Activated T-helper 17 cell treated with anti-CD3 and anti-CD28 coated beads, Interleukin-2, amount 50 U/mL, for 72 hours (primary cell): ENCODE results near the gene GALE. TPM values are rescaled to one million over a fixed set of nuclear protein-coding genes. Genes with fewer than 3 reads are reported as not detected.

Source experiments
- ATAC-seq: fragments of 150-1000 bp; cut with Tn5 transposase; replicated peaks from 2 replicates; pipeline ENCODE4 v1.10.0; 2021; ENCODE audit warnings: mild to moderate bottlenecking, moderate library complexity
- H3K27ac Mint-ChIP-seq: one replicate; pipeline ENCODE4 v1.8.0; 2022; ENCODE audit warnings: mixed read lengths
- H3K27me3 Mint-ChIP-seq: one replicate; pipeline ENCODE4 v1.8.0; 2022; ENCODE audit warnings: mixed read lengths
- H3K36me3 Mint-ChIP-seq: one replicate; pipeline ENCODE4 v1.8.0; 2022; ENCODE audit warnings: low read depth, mild to moderate bottlenecking, mixed read lengths
- H3K4me1 Mint-ChIP-seq: one replicate; pipeline ENCODE4 v1.8.0; 2022; ENCODE audit warnings: mixed read lengths
- H3K4me3 Mint-ChIP-seq: one replicate; pipeline ENCODE4 v1.8.0; 2022; ENCODE audit warnings: mild to moderate bottlenecking, mixed read lengths
- H3K9me3 Mint-ChIP-seq: one replicate; pipeline ENCODE4 v1.8.0; 2022; ENCODE audit warnings: mixed read lengths
- total RNA-seq, 2 donors: library from RNA; stranded (reverse); gene quantifications; one replicate each; pipeline ENCODE4 v1.2.3, GENCODE V29; 2022

Gene GALE
- total RNA-seq, 2 donors from 2014 or later = 56.6 to 57.1 TPM

DNA sequence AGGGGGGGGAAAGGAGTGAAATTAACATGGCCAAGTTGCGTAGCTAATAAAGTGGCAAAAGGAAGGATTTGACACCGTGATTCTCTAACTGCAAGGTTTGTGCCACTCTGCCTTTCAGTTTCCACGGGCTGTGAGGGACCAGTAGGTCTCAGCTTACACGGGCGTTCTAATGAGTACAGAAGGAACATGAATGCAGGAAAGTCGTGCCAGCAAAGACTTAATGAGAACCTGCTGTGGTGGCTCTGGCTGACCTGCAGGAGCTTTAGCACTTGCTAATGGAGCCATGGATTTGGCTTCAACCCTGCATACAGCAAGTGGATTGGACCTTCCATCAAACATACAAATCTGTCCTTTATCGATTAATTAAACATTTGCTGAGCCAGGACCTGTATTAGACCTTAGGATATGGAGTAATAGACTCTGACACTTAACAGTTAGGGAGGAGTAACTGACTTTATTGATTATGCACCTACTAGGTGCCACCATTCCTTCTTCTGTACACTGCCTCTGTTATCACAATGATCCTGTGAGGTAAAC is 37.4 kb downstream of the GALE start:
- Mint-ChIP-seq H3K4me3 (no peak overlapping the region), H3K9me3 (no peaks in the 10 kb centered on the region), H3K27me3 (no peaks in the 10 kb centered on the region), H3K4me1 (no peaks in the 10 kb centered on the region), H3K36me3 (peaks cover 62% of the 10 kb centered on the region), H3K27ac (no peak overlapping the region)
- ATAC-seq = no peak

DNA sequence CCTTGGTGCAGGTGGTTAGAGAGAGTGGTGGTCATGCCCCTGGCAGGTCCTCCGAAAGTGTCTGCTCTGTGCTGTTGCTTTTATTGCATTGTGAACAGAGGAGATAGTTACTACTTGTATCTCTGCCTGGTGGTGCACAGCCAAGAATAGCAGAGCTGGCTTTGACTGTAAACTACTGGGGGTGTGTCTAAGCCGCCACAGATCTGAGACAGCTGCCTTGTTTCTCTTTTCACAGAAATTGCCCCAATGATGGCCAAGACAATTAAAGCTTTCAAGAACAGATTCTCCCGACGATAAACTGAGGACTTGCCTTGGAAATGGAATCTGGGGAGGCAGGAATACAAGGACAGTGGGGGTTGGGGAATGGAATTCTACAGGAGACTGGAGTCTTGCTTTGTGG is 41.3 kb downstream of the GALE start:
- Mint-ChIP-seq H3K27me3 (no peaks in the 10 kb centered on the region), H3K4me3 (no peak overlapping the region), H3K9me3 (no peaks in the 10 kb centered on the region), H3K4me1 (no peaks in the 10 kb centered on the region), H3K27ac (no peak overlapping the region), H3K36me3 (peaks cover 97% of the 10 kb centered on the region)
- ATAC-seq = no peak

DNA sequence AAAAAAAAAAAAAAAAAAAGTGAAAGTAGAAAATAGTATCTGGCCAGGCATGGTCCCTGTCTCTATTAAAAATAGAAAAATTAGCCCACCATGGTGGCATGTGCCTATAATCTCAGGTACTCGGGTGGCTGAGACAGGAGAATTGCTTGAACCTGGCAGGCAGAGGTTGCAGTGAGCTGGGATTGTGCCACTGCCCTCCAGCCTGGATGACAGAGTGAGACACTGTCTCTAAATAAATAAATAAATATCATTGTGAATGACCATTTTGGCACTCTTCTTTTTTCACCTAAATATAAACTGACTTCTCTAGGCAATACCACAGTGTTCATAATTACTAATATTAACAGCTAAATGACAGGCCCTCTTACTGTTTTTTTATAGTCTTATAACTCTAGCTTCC is 42.7 kb downstream of the GALE start:
- no peaks in the 10 kb centered on the region for H3K9me3 Mint-ChIP-seq
- H3K4me1 Mint-ChIP-seq = no peaks in the 10 kb centered on the region
- H3K4me3 Mint-ChIP-seq = no peak overlapping the region

DNA sequence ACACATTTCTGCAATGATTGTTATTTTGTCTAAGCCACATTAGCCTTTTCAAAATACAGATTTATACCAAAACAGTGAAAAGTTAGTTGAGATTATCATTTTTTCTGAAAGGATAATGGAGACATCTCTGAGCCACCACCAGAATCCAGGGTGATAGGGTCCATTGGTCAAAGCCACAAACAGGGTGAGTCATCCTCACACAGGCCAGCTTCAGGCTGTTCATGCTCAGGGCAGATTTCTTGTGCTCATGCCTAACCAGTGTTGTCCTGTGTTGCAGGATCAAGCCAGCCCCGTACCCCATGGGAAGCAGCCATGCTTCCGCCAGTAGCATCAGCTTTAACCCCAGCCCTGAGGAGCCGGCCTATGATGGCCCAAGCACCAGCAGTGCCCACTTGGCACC is 43.9 kb downstream of the GALE start:
- Mint-ChIP-seq H3K4me1 (no peaks in the 10 kb centered on the region), H3K27me3 (no peaks in the 10 kb centered on the region), H3K4me3 (no peak overlapping the region), H3K9me3 (no peaks in the 10 kb centered on the region), H3K36me3 (peaks cover 100% of the 10 kb centered on the region), H3K27ac (no peak overlapping the region)
- no peak for ATAC-seq

More for the DNA sequence above, 42.7 kb downstream of the GALE start:
- Mint-ChIP-seq H3K27me3 (no peaks in the 10 kb centered on the region), H3K27ac (no peak overlapping the region), H3K36me3 (peaks cover 100% of the 10 kb centered on the region)
- no peak for ATAC-seq

DNA sequence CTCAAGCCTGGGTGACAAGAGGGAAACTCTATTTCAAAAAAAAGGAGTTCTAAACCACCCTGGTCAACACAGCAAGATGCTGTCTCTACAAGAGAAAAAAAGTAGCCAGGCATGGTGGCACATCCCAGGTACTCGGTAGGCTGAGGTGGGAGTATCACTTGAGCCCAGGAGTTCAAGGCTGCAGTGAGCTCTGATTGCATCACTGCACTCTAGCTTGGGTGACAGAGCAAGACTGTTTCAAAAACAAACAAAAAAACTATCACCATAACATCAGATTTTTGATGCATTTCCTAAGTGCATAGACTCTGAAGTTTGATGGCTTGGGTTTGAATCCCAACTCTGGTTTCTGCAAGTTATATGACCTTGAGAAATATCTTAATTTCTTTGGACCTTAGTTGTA is 47.6 kb downstream of the GALE start:
- peaks cover 22% of the 10 kb centered on the region for H3K4me1 Mint-ChIP-seq
- no peak for ATAC-seq
- H3K27me3 Mint-ChIP-seq = no peaks in the 10 kb centered on the region
- H3K36me3 Mint-ChIP-seq = peaks cover 98% of the 10 kb centered on the region
- H3K27ac Mint-ChIP-seq = no peak overlapping the region
- H3K9me3 Mint-ChIP-seq = no peaks in the 10 kb centered on the region
- no peak overlapping the region for H3K4me3 Mint-ChIP-seq

DNA sequence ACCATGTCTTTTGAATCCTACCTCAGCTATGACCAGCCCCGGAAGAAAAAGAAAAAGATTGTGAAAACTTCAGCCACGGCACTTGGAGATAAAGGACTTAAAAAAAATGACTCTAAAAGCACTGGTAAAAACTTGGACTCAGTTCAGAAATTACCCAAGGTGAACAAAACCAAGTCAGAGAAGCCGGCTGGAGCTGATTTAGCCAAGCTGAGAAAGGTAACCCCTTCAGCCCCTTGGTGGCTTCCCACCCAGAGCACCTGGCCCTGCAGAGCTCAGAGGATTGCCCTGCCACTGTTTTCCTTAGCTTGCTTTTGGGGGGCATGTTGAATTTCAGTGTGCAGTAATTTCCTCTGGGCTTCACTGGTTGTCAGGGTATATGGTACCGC is 48.7 kb downstream of the GALE start:
- H3K27me3 Mint-ChIP-seq = no peaks in the 10 kb centered on the region
- peaks cover 98% of the 10 kb centered on the region for H3K36me3 Mint-ChIP-seq

DNA sequence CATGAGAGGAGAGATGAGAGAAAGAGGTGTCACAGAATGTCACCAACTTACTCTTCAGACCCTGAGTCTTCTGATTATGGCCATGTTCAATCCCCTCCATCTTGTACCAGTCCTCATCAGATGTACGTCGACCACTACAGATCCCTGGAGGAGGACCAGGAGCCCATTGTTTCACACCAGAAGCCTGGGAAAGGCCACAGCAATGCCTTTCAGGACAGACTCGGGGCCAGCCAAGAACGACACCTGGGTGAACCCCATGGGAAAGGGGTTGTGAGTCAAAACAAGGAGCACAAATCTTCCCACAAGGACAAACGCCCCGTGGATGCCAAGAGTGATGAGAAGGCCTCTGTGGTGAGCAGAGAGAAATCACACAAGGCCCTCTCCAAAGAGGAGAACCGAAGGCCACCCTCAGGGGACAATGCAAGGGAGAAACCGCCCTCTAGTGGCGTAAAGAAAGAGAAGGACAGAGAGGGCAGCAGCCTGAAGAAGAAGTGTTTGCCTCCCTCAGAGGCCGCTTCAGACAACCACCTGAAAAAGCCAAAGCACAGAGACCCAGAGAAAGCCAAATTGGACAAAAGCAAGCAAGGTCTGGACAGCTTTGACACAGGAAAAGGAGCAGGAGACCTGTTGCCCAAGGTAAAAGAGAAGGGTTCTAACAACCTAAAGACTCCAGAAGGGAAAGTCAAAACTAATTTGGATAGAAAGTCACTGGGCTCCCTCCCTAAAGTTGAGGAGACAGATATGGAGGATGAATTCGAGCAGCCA is 49.3 kb downstream of the GALE start:
- Mint-ChIP-seq H3K27me3 (no peaks in the 10 kb centered on the region), H3K4me1 (peaks cover 35% of the 10 kb centered on the region), H3K36me3 (peaks cover 98% of the 10 kb centered on the region), H3K27ac (peak overlapping the region; percentile 72), H3K4me3 (no peak overlapping the region), H3K9me3 (no peaks in the 10 kb centered on the region)
- peak; percentile 70 for ATAC-seq

More for the DNA sequence above, 48.7 kb downstream of the GALE start:
- H3K4me1 Mint-ChIP-seq = peaks cover 33% of the 10 kb centered on the region
- H3K4me3 Mint-ChIP-seq = no peak overlapping the region
- no peak for ATAC-seq
- peak overlapping the region; percentile 72 for H3K27ac Mint-ChIP-seq
- H3K9me3 Mint-ChIP-seq = no peaks in the 10 kb centered on the region

DNA sequence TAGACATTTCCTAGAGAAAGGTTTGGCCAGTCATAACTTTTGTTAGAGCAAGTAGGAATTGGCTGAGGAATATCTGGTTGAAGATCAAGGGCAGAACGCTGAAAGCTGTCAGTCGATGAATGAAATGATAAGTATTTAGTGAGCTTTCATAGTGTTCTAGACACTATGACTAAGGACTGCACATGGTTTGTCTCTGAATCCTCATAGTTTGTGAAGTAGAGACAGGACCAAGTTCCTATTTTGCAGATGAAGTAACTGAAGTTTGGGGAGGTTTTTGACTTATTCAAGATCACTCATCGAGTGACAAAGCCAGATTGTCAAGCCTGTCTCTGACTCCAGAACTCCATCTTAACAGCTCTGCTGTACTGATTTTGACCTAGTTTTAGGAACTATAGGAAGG is 52.5 kb downstream of the GALE start:
- no peaks in the 10 kb centered on the region for H3K27me3 Mint-ChIP-seq
- peak overlapping the region; percentile 40 for H3K4me3 Mint-ChIP-seq
- peak; percentile 8 for ATAC-seq
- no peaks in the 10 kb centered on the region for H3K9me3 Mint-ChIP-seq
- peak overlapping the region; percentile 60 for H3K27ac Mint-ChIP-seq
- peaks cover 88% of the 10 kb centered on the region for H3K36me3 Mint-ChIP-seq
- H3K4me1 Mint-ChIP-seq = peaks cover 48% of the 10 kb centered on the region

Other genes starting within 250 kb of the GALE start
- gene ID3, start 241.3 kb downstream of the GALE start, total RNA-seq = 10 to 100 TPM; 19.5 to 45.2 TPM
- 1,000 to 10,000 TPM; 1,075 to 1,450 TPM for gene RPL11, start 108.9 kb downstream of the GALE start, total RNA-seq
- gene ELOA, start 57.3 kb downstream of the GALE start, total RNA-seq = 10 to 100 TPM; 30.1 to 48.5 TPM
- gene PITHD1, start 22.3 kb downstream of the GALE start, total RNA-seq = 10 to 100 TPM; 60.7 to 93.9 TPM
- gene LYPLA2, start 9.6 kb downstream of the GALE start, total RNA-seq = 10 to 100 TPM; 70.0 to 94.8 TPM
- 10 to 100 TPM; 26.3 to 82.1 TPM for gene HMGCL, start 24.7 kb upstream of the GALE start, total RNA-seq
- 1 to 10 TPM; 4.8 to 5.2 TPM for gene FUCA1, start 67.5 kb upstream of the GALE start, total RNA-seq
- under 1 TPM; 0.04 to 0.08 TPM for gene CNR2, start 112.6 kb upstream of the GALE start, total RNA-seq
- gene PNRC2, start 159.1 kb upstream of the GALE start, total RNA-seq = 100 to 1,000 TPM; 112 to 125 TPM
- 100 to 1,000 TPM; 168 to 199 TPM for gene SRSF10, start 179.6 kb upstream of the GALE start, total RNA-seq